ENCODE data around the gene CRYBG2.

DNA sequence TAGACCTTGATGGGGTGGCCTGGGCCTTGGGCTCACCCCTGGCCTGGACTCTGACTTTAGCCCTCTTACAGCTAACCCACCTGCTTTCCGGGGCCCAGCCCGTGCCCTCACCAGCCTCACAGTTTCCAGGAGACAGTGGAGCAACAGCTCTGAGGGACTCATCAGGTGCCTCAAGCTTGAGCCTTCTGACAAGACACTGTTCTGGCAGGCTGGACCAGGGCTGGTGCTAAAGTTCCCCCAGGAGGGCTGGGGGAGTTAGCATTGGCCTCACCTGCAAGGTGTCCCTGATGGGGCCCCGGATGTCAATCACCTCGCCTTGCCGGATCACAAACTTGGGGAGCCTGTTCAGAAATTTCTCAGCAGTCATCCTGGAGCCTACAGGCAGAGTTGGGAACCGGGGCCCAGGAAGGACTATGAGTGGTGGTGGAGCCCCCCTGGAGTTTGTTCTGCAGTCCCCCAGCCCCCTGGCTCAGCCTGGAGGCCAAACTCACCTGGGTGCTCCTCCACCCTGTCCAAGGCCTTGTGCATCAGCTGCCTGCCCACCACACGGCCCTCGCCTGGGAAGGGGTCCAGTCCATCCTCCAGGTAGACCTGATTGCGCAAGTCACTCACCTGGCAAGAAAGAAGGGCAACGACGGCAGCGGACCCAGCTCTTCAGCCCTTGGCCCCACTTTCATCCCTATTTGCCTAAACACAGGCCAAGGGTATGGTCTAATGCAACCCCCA, 69.9 kb downstream of the CRYBG2 start:
- TF ChIP-seq, protein P1, sequence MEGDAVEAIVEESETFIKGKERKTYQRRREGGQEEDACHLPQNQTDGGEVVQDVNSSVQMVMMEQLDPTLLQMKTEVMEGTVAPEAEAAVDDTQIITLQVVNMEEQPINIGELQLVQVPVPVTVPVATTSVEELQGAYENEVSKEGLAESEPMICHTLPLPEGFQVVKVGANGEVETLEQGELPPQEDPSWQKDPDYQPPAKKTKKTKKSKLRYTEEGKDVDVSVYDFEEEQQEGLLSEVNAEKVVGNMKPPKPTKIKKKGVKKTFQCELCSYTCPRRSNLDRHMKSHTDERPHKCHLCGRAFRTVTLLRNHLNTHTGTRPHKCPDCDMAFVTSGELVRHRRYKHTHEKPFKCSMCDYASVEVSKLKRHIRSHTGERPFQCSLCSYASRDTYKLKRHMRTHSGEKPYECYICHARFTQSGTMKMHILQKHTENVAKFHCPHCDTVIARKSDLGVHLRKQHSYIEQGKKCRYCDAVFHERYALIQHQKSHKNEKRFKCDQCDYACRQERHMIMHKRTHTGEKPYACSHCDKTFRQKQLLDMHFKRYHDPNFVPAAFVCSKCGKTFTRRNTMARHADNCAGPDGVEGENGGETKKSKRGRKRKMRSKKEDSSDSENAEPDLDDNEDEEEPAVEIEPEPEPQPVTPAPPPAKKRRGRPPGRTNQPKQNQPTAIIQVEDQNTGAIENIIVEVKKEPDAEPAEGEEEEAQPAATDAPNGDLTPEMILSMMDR (IDR thresholded peaks at IDR 0.05; ENCODE audit: control extremely low read depth in 1 of 3, insufficient read depth in 1 of 3, low read depth in 1 of 3, low read length in 3 of 3) = no peak
- TF ChIP-seq POLR2A (IDR thresholded peaks at IDR 0.05; ENCODE audit: control extremely low read depth in 1 of 2, low read depth in 2 of 2, low read length in 2 of 2) (no peak), USF2 (IDR thresholded peaks at IDR 0.05; ENCODE audit: low read length) (no peak), GTF2F1 (IDR thresholded peaks at IDR 0.05; ENCODE audit: borderline replicate concordance, low read depth, low read length) (no peak), KDM5A (IDR thresholded peaks at IDR 0.05; ENCODE audit: low read length) (no peak), SP2 (IDR thresholded peaks at IDR 0.05; ENCODE audit: low read length) (no peak), GABPA (IDR thresholded peaks at IDR 0.05; ENCODE audit: borderline replicate concordance, insufficient read depth, low read length) (no peak)
